ENCODE measurements around the gene CCDC187.

Gene CCDC187

DNA sequence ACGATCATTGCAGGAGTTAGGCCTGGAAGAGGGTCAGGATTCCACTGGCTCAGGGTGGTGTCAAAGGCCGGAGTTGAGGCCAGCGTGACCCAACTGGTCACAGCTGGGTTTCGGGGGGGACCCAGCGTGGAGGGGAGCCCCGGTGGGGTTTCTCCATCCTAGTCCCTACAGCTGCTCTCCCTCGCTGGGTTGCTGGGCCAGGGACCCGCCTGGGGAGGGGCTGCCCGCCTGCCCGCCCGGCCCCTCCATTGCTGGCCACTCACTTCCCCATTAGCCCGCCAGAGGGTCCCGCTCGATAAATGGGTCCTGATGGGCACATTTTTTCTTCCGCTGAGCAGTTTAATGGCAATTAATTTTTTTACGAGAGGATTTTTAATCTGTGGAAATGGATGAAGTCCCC lies 8.8 kb downstream of the CCDC187 start:
- Histone ChIP-seq H3K4me1 (ENCODE audit: control insufficient read depth, insufficient read depth, low read length) (no peaks in the 10 kb centered on the region), H3K27ac (ENCODE audit: low read depth, low read length) (no peak overlapping the region), H3K27me3 (ENCODE audit: control insufficient read depth, insufficient read depth, low read length) (no peaks in the 10 kb centered on the region), H3K9me3 (ENCODE audit: control insufficient read depth, insufficient read depth, low read length) (no peaks in the 10 kb centered on the region), H3K9ac (ENCODE audit: low read depth, low read length) (no peak overlapping the region), H3K36me3 (ENCODE audit: control insufficient read depth, insufficient read depth, low read length) (no peaks in the 10 kb centered on the region), H3K4me3 (ENCODE audit: low read depth, low read length) (no peak overlapping the region)

DNA sequence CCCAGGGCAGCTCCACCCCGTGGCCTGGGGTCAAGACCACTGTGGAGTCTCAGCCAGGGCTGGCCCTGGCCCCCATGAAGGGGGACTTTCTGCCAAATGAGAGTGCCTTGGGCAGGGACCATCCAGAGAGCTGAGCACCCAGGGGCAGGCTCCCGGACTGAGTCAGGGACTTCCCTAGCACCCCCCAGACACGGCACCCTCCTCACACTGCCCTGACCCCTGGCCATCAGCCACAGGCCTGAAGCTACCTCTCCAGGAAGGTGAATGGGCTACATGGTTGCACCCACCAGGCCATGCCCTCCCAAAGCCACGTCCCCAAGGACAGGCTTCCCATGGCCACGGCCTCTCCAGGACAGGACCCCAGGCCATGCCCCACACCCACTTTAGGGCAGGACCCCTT lies 9.5 kb downstream of the CCDC187 start:
- Histone ChIP-seq H3K4me1 (ENCODE audit: control insufficient read depth, insufficient read depth, low read length) (no peaks in the 10 kb centered on the region), H3K9ac (ENCODE audit: low read depth, low read length) (no peak overlapping the region)

DNA sequence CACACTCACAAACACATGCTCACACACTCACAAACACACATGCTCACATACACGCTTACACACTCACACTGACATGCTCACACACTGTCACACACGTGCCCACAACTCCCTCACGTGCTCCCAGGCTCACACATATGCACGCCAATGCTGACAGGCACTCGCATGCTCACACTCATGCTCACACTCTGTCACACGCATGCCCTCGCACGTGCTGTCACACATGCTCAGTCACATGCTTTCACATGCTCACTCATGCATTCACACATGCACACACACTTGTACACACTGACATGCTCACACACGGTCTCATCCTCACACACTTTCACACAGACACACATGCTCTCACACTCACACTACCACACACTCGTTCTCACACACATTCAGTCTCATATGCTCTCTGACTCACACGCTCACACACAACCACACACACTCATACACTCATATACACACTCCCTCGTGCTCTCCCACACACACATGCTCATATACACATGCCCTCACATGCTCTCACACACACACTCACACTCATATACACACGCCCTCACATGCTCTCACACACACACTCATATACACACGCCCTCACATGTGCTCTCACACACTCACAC lies 10.3 kb downstream of the CCDC187 start:
- no peak overlapping the region for H3K4me3 ChIP-seq (ENCODE audit: low read depth, low read length)
- no peak overlapping the region for H3K9ac ChIP-seq (ENCODE audit: low read depth, low read length)
- no peaks in the 10 kb centered on the region for H3K4me1 ChIP-seq (ENCODE audit: control insufficient read depth, insufficient read depth, low read length)
- no peaks in the 10 kb centered on the region for H3K36me3 ChIP-seq (ENCODE audit: control insufficient read depth, insufficient read depth, low read length)
- H3K9me3 ChIP-seq (ENCODE audit: control insufficient read depth, insufficient read depth, low read length): no peaks in the 10 kb centered on the region
- H3K27me3 ChIP-seq (ENCODE audit: control insufficient read depth, insufficient read depth, low read length): no peaks in the 10 kb centered on the region
- H3K27ac ChIP-seq (ENCODE audit: low read depth, low read length): no peak overlapping the region

More for the DNA sequence above, 9.5 kb downstream of the CCDC187 start:
- Histone ChIP-seq H3K27me3 (ENCODE audit: control insufficient read depth, insufficient read depth, low read length) (no peaks in the 10 kb centered on the region), H3K4me3 (ENCODE audit: low read depth, low read length) (no peak overlapping the region), H3K27ac (ENCODE audit: low read depth, low read length) (no peak overlapping the region), H3K36me3 (ENCODE audit: control insufficient read depth, insufficient read depth, low read length) (no peaks in the 10 kb centered on the region), H3K9me3 (ENCODE audit: control insufficient read depth, insufficient read depth, low read length) (no peaks in the 10 kb centered on the region)

DNA sequence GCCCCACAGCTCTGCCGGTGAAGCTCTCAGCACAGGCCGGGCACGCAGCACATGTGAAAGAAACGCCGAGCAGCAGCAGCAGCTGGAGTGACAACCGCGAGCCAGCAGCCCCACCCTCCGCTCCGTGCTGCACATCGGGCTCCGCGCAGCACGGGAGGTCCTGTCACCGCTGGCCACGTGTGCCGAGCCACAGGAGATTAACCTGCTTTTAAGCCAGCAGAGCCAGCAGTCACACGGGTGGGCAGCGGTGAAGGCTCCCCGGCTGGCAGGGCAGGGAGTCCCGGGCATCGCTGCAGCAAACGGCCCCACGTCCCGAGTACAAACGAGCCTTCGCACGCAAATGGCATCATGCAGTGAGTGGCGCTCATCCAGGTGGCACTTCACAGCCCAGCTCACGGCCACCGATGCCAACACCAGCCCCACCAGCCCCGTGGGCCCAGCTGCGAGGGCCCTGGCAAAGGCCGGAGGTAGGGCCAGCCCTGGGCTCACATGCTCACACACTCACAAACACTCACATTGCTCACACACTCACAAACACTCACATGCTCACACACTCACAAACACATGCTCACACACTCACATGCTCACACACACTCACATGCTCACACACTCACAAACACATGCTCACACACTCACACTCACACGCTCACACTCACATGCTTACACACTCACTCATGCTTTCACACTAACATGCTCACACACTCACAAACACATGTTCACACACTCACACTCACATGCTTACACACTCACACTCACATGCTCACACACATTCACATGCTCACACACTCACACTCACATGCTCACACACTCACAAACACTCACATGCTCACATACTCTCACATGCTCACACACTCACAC lies 11.1 kb downstream of the CCDC187 start:
- H3K9me3 ChIP-seq (ENCODE audit: control insufficient read depth, insufficient read depth, low read length): no peaks in the 10 kb centered on the region
- no peaks in the 10 kb centered on the region for H3K27me3 ChIP-seq (ENCODE audit: control insufficient read depth, insufficient read depth, low read length)
- no peak overlapping the region for H3K4me3 ChIP-seq (ENCODE audit: low read depth, low read length)
- no peaks in the 10 kb centered on the region for H3K36me3 ChIP-seq (ENCODE audit: control insufficient read depth, insufficient read depth, low read length)
- H3K9ac ChIP-seq (ENCODE audit: low read depth, low read length): no peak overlapping the region
- no peak overlapping the region for H3K27ac ChIP-seq (ENCODE audit: low read depth, low read length)
- no peaks in the 10 kb centered on the region for H3K4me1 ChIP-seq (ENCODE audit: control insufficient read depth, insufficient read depth, low read length)

DNA sequence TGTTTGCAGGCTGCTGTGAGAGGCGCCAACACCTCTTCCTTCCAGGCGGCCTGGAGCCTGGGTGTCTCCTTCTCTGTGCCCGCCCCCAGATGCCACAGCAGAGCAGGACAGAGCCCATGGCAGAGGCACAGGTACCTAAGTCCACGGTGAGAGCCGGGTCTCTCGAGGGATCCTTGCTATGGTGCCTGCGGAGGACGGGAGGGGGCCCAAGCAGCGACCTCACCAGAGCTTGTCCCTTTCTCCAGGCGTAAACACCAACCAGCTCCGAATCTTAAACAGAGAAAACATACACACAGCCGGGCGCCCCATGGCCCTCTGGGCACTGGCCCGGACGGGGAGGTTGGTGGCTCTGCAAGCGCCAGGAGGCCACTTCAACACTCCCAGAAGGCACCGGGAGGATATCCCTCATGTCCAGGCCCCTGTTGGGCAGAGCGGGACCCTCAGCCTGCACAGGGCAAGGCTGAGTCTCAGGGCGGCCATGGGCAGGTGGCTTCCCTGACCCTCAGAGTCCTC lies 11.8 kb downstream of the CCDC187 start:
- H3K9me3 ChIP-seq (ENCODE audit: control insufficient read depth, insufficient read depth, low read length): no peaks in the 10 kb centered on the region
- no peaks in the 10 kb centered on the region for H3K36me3 ChIP-seq (ENCODE audit: control insufficient read depth, insufficient read depth, low read length)
- no peaks in the 10 kb centered on the region for H3K27me3 ChIP-seq (ENCODE audit: control insufficient read depth, insufficient read depth, low read length)
- H3K27ac ChIP-seq (ENCODE audit: low read depth, low read length): no peak overlapping the region
- H3K4me3 ChIP-seq (ENCODE audit: low read depth, low read length): no peak overlapping the region
- no peak overlapping the region for H3K9ac ChIP-seq (ENCODE audit: low read depth, low read length)
- H3K4me1 ChIP-seq (ENCODE audit: control insufficient read depth, insufficient read depth, low read length): no peaks in the 10 kb centered on the region

DNA sequence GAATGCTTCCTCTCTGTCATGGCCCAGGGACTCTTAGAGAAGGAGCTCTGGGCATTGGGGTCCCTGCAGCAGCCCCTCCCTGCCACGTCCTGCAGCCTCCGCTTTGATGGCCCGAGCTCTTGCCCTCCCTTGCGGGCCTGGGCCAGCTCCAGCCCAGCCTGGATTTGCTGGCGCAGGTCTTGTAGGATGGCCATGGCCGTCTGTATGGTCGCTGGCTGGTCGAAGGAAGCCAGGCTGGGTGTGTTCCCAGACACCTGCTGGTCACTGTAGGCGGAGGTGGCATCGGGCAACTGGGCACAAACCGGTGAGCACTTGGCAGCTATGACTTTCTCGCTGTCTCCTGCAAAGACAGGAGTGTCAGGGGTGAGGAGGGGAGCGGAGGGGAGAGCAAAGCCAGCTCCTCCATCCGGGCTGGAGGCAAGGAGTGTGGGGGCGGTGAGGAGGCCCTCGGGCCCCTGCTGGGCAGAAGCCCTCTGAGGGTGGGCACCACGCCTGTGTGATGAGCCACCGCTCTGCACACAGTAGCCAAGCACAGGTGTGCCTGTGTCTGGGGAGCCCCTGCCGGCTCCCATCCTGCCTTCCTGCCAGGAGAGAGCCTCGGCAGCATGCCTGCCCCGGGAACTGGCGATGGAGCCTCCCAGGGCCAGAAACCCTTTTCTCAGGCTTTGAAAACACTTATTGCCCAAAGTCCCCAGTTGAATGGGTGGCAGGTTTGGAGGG lies 12.4 kb downstream of the CCDC187 start:
- H3K36me3 ChIP-seq (ENCODE audit: control insufficient read depth, insufficient read depth, low read length): no peaks in the 10 kb centered on the region

DNA sequence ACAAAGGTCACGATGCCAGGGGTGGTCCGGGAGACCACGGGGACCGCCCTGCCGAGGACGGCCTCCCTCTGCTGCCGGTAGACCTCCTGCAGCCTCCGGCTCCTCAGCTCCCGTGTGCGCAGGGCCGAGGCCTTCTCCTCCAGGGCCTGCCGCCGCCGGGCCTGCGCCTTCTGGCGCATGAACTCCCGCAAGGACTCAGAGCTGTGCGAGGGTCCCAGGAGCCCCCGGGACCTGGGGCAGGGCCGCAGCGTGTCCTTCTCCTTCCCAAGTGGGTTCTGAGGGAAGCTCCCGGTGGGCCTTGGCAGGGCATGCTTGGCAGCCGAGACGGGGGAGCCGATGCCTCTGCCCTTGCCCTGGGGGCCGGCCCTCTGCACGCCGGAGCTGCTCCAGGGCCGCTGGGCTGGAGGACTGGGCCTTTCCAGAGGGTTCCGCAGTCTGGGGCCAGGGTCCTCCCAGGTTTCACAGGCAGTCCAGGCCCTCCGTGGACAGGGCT lies 13.3 kb downstream of the CCDC187 start:
- Histone ChIP-seq H3K4me1 (ENCODE audit: control insufficient read depth, insufficient read depth, low read length) (no peaks in the 10 kb centered on the region), H3K27me3 (ENCODE audit: control insufficient read depth, insufficient read depth, low read length) (no peaks in the 10 kb centered on the region), H3K27ac (ENCODE audit: low read depth, low read length) (no peak overlapping the region), H3K36me3 (ENCODE audit: control insufficient read depth, insufficient read depth, low read length) (no peaks in the 10 kb centered on the region), H3K9me3 (ENCODE audit: control insufficient read depth, insufficient read depth, low read length) (no peaks in the 10 kb centered on the region), H3K4me3 (ENCODE audit: low read depth, low read length) (no peak overlapping the region), H3K9ac (ENCODE audit: low read depth, low read length) (no peak overlapping the region)

More for the DNA sequence above, 12.4 kb downstream of the CCDC187 start:
- H3K27ac ChIP-seq (ENCODE audit: low read depth, low read length): no peak overlapping the region
- H3K9ac ChIP-seq (ENCODE audit: low read depth, low read length): no peak overlapping the region
- H3K9me3 ChIP-seq (ENCODE audit: control insufficient read depth, insufficient read depth, low read length): no peaks in the 10 kb centered on the region
- no peak overlapping the region for H3K4me3 ChIP-seq (ENCODE audit: low read depth, low read length)
- H3K27me3 ChIP-seq (ENCODE audit: control insufficient read depth, insufficient read depth, low read length): no peaks in the 10 kb centered on the region
- no peaks in the 10 kb centered on the region for H3K4me1 ChIP-seq (ENCODE audit: control insufficient read depth, insufficient read depth, low read length)

DNA sequence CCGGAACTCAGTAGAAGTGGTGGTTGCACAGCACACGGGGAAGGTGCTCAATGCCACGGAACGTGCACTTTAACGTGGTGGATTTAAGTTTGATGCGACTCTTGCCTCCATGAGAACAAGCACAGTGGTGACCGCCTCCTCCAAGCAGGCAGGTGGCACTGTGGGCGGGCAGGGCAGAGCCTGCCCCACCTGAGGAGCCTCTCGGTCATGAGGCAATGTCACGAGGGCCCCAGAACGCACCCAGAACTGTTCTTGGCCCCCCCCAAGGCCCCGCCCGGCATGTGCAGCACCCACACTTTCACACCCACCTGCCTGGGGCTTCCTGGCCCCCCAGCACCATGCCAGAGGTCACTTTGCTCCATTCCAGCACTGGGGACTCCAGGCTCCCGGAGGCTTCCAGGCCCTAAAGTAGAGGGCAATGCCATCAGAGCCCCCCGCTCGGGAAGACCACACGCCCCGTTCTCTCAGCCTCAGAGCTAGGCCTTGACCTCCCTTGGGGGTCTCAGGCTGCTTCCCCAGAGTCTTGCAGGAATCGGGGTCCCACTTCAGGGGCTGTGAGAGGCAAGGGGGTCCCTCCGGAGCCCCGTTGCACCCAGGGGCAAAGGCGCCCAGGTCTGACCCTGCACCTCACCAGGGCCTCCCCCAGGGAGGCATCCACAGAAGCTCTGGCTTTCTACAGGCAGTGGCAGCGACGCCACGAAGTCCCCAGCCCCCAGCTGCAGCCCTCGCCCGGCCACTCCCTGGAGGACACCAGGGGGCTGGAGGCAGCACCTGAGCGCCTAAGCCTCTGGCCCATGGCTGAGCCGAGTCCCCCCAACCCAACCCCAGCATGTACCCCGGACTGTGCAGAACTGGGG lies 14.0 kb downstream of the CCDC187 start:
- Histone ChIP-seq H3K36me3 (ENCODE audit: control insufficient read depth, insufficient read depth, low read length) (no peaks in the 10 kb centered on the region), H3K27ac (ENCODE audit: low read depth, low read length) (no peak overlapping the region), H3K9me3 (ENCODE audit: control insufficient read depth, insufficient read depth, low read length) (no peaks in the 10 kb centered on the region), H3K4me1 (ENCODE audit: control insufficient read depth, insufficient read depth, low read length) (no peaks in the 10 kb centered on the region), H3K4me3 (ENCODE audit: low read depth, low read length) (no peak overlapping the region), H3K27me3 (ENCODE audit: control insufficient read depth, insufficient read depth, low read length) (no peaks in the 10 kb centered on the region), H3K9ac (ENCODE audit: low read depth, low read length) (no peak overlapping the region)

DNA sequence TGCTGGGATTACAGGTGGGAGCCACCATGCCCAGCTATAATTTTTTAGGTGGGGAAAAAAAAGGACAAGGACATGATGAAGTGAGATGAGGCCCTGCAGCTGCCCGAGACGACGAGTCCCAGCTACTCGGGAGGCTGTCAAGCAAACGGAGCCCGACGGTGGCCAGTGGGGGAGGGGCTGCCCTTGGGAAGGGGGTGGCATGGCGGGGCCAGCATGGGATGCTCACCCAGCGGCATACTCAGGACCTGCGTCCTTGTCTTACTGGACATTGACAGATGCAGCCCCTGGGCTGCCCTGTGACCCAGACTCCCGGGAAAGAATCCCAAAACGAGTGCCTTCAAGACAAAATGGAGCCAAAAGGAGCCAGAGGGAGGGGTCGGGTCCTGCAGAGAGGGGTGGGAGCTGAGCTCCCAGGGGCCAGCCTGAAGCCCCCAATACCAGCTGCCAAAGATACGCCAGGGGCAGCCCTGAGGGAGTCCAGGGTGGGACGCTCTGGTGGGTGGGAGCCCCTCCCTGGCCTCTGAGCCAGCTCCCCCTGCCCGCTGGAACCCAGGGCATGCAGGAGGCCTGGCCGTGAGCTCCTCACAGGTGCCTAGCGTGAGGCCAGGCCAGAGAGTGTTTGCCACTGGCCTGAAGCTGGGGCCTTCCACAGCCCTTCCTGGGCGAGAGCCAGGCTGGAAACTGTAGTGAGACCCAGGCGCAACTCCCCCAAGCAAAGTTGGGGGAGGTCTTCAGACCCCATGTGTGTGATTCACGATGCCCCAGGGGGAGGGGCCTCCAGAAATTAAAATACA lies 15.7 kb downstream of the CCDC187 start:
- Histone ChIP-seq H3K9me3 (ENCODE audit: control insufficient read depth, insufficient read depth, low read length) (no peaks in the 10 kb centered on the region), H3K36me3 (ENCODE audit: control insufficient read depth, insufficient read depth, low read length) (no peaks in the 10 kb centered on the region), H3K27me3 (ENCODE audit: control insufficient read depth, insufficient read depth, low read length) (no peaks in the 10 kb centered on the region), H3K27ac (ENCODE audit: low read depth, low read length) (no peak overlapping the region), H3K4me3 (ENCODE audit: low read depth, low read length) (no peak overlapping the region), H3K4me1 (ENCODE audit: control insufficient read depth, insufficient read depth, low read length) (0 out of 2 replicates have a peak, but pooled peaks cover 4% of the 10 kb centered on the region), H3K9ac (ENCODE audit: low read depth, low read length) (no peak overlapping the region)

DNA sequence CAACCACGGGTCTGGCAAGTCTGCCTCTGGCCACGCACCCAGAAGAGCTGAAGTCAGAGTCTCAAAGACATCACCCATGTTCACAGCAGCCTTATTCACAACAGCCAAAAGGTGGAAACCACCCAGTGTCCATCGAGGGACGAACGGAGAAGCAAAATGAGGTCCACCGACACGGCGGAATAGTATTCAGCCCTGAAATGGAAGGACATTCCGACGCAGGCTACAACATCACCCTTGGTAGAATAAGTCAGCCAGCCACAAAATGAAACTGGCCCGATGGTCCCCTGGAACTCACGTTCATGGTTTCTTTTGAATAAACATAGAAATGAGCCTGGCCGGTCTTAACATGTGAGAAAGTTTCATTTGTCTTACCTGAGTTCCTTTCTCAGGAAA lies 16.9 kb downstream of the CCDC187 start:
- no peak overlapping the region for H3K9ac ChIP-seq (ENCODE audit: low read depth, low read length)
- no peak overlapping the region for H3K27ac ChIP-seq (ENCODE audit: low read depth, low read length)
- H3K4me1 ChIP-seq (ENCODE audit: control insufficient read depth, insufficient read depth, low read length): 0 out of 2 replicates have a peak, but pooled peaks cover 4% of the 10 kb centered on the region
- H3K27me3 ChIP-seq (ENCODE audit: control insufficient read depth, insufficient read depth, low read length): no peaks in the 10 kb centered on the region
- no peak overlapping the region for H3K4me3 ChIP-seq (ENCODE audit: low read depth, low read length)
- H3K36me3 ChIP-seq (ENCODE audit: control insufficient read depth, insufficient read depth, low read length): no peaks in the 10 kb centered on the region
- no peaks in the 10 kb centered on the region for H3K9me3 ChIP-seq (ENCODE audit: control insufficient read depth, insufficient read depth, low read length)
